Calu3 (cell line): ENCODE data around the gene NRG3. TPM values are rescaled to one million over a fixed set of nuclear protein-coding genes. Genes with fewer than 3 reads are reported as not detected.

Experiments used
- BruUV-seq: library from RNA; stranded (reverse); fragments of 400-500 nt; replicated peaks from 2 replicates; lab custom pipeline; 2021; lab: Mats Ljungman, UMichigan
- CTCF ChIA-PET: fragments of 300-600 bp; sonication (Branson Sonifier 250); formaldehyde crosslinking; loops from one replicate; lab custom pipeline; 2022; ENCODE audit warnings: antibody characterized with exemption; lab: Charles Lee
- DNase-seq: peaks from one replicate; pipeline ENCODE4 v3.0.0; 2022
- H3K27ac Mint-ChIP-seq: one replicate; pipeline ENCODE4 v1.8.0; 2022; ENCODE audit warnings: mixed read lengths; ENCODE audit not compliant: unreplicated experiment
- H3K27me3 Mint-ChIP-seq: one replicate; pipeline ENCODE4 v1.8.0; 2022; ENCODE audit warnings: mixed read lengths; ENCODE audit not compliant: unreplicated experiment
- H3K36me3 Mint-ChIP-seq: one replicate; pipeline ENCODE4 v1.8.0; 2022; ENCODE audit warnings: mild to moderate bottlenecking, moderate library complexity, mixed read lengths; ENCODE audit not compliant: insufficient read depth, unreplicated experiment
- H3K4me1 Mint-ChIP-seq: one replicate; pipeline ENCODE4 v1.8.0; 2022; ENCODE audit warnings: mild to moderate bottlenecking, low read depth, mixed read lengths; ENCODE audit not compliant: unreplicated experiment
- H3K4me3 Mint-ChIP-seq: one replicate; pipeline ENCODE4 v1.8.0; 2022; ENCODE audit warnings: mild to moderate bottlenecking, low read depth, moderate library complexity, mixed read lengths; ENCODE audit not compliant: unreplicated experiment
- H3K9me3 Mint-ChIP-seq: one replicate; pipeline ENCODE4 v1.8.0; 2022; ENCODE audit warnings: low read depth, mixed read lengths; ENCODE audit not compliant: unreplicated experiment
- intact Hi-C: fragments of 100-400 bp; cut with micrococcal nuclease; formaldehyde crosslinking; loops from one replicate; pipeline ENCODE4 v1.10.0; 2022; ENCODE audit not compliant: unreplicated experiment
- total RNA-seq: library from RNA; stranded (reverse); gene quantifications from 2 replicates; pipeline ENCODE4 v1.2.3, GENCODE V29; 2022
- TF ChIP-seq, protein P1 (sequence below): fragments of 200-600 bp; IDR thresholded peaks from one replicate; pipeline ENCODE4 v1.8.0; 2022; ENCODE audit warnings: antibody characterized with exemption; ENCODE audit not compliant: unreplicated experiment

Gene NRG3
- total RNA-seq, 1 experiment from 2014 or later = 46.3 TPM

DNA sequence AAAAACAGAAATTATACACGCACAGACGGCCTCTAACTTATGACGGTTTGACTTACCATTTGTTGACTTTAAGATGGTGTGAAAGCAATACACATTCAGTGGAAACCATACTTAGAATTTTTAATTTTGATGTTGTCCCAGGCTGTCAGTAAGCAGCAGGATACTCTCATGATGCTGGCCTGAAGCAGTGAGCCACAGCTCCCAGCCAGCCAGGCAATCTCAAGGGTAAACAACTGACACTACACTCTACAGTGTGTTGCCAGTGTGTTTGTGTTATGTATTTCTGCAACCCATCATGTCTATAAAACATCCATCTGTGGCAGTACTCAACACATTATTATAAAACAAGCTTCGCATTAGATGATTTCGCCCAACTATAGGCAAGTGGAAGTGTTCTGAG lies 747.5 kb downstream of the NRG3 start:
- H3K36me3 Mint-ChIP-seq = no peaks in the 10 kb centered on the region
- H3K27ac Mint-ChIP-seq = no peak overlapping the region
- no peaks in the 10 kb centered on the region for H3K4me1 Mint-ChIP-seq
- no peak overlapping the region for H3K4me3 Mint-ChIP-seq
- no TSS peak for BruUV-seq
- CTCF ChIA-PET = no interaction called here
- no peak for DNase-seq
- no peaks in the 10 kb centered on the region for H3K9me3 Mint-ChIP-seq
- intact Hi-C loops = no loop called here
- H3K27me3 Mint-ChIP-seq = no peaks in the 10 kb centered on the region
- TF ChIP-seq, protein P1, sequence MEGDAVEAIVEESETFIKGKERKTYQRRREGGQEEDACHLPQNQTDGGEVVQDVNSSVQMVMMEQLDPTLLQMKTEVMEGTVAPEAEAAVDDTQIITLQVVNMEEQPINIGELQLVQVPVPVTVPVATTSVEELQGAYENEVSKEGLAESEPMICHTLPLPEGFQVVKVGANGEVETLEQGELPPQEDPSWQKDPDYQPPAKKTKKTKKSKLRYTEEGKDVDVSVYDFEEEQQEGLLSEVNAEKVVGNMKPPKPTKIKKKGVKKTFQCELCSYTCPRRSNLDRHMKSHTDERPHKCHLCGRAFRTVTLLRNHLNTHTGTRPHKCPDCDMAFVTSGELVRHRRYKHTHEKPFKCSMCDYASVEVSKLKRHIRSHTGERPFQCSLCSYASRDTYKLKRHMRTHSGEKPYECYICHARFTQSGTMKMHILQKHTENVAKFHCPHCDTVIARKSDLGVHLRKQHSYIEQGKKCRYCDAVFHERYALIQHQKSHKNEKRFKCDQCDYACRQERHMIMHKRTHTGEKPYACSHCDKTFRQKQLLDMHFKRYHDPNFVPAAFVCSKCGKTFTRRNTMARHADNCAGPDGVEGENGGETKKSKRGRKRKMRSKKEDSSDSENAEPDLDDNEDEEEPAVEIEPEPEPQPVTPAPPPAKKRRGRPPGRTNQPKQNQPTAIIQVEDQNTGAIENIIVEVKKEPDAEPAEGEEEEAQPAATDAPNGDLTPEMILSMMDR = no peak

DNA sequence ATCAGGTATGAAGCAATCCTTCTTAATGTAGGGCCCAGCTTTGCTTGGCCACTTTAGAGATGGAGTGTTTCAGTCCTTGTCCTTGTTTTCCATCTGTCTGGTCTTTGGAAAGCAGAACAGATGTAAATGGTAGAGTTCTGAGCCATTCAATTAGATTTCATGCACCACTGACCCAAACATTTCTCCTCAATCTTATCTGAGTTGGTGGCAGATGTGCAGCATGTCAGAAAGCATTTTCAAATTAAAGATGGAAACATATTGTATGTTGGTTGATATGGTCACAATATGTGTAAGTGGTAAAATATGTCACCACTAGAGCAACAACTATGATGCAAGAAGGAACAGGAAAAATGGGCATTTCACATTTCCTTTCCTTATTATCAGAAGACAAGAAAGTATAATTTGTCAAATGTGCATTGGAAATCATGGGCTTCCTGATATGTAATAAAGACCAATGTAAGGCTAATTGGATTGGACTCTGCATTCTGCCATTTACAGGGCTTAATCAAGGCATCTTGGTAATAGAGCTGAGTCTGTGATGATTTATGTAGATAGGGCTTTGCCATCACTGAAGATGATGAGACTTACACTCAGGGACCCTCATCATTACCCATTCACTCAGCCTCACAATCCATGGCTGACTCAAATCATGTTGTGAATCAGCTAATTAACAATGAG lies 750.7 kb downstream of the NRG3 start:
- Mint-ChIP-seq H3K36me3 (no peaks in the 10 kb centered on the region), H3K4me1 (no peaks in the 10 kb centered on the region), H3K27me3 (no peaks in the 10 kb centered on the region), H3K27ac (no peak overlapping the region), H3K4me3 (no peak overlapping the region), H3K9me3 (no peaks in the 10 kb centered on the region)
- BruUV-seq = no TSS peak
- CTCF ChIA-PET = no interaction called here
- intact Hi-C loops = no loop called here
- DNase-seq = no peak
- TF ChIP-seq, protein P1 = no peak

DNA sequence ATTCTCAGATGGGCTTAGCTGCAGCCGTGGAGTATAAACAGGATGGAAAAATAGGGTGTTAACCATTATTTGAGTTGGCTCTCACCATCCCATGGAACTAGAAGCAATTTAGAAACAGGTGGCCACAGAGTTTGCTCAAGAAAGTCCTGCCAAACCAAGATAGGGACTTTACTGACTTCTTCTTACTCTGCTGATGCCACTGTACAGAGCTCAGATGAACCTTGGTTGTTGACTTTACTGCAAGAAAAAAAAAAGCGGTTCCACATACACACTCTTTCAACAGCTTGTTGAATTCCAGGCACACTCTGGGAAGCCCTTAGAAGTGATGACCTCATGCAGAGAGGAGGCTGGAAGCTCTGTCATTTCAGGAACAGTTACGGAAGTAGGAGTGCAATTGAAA lies 753.4 kb downstream of the NRG3 start:
- DNase-seq = no peak
- BruUV-seq = no TSS peak

DNA sequence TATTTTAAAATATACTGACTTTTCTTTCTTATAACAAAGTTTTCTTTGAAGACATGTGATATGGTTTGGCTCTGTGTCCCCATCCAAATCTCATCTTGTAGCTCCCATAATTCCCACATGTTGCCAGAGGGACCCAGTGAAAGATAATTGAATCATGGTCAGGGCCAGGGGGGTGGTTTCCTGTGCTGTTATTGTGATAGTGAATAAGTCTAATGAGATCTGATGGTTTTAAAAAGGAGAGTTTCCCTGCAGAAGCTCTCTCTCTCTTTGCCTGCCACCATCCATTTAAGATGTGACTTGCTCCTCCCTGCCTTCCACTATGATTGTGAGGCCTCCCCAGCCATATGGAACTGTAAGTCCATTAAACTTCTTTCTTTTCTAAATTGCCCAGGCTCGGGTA lies 768.1 kb downstream of the NRG3 start:
- Mint-ChIP-seq H3K27me3 (no peaks in the 10 kb centered on the region), H3K9me3 (no peaks in the 10 kb centered on the region), H3K27ac (no peak overlapping the region), H3K36me3 (no peaks in the 10 kb centered on the region), H3K4me3 (no peak overlapping the region), H3K4me1 (no peaks in the 10 kb centered on the region)
- DNase-seq = no peak
- CTCF ChIA-PET = interaction anchor here (1.1 kb wide), 1 partner anchor 11 kb away, joined by 3 read pairs; no protein-coding TSS in a partner anchor
- TF ChIP-seq, protein P1 = no peak
- no TSS peak for BruUV-seq
- intact Hi-C loops = no loop called here

More for the DNA sequence above, 753.4 kb downstream of the NRG3 start:
- no peak overlapping the region for H3K27ac Mint-ChIP-seq
- CTCF ChIA-PET = interaction anchor here (0.8 kb wide), 1 partner anchor 39 kb away, joined by 3 read pairs; no protein-coding TSS in a partner anchor
- H3K27me3 Mint-ChIP-seq = no peaks in the 10 kb centered on the region
- no peak overlapping the region for H3K4me3 Mint-ChIP-seq
- intact Hi-C loops = no loop called here
- H3K4me1 Mint-ChIP-seq = no peaks in the 10 kb centered on the region
- no peaks in the 10 kb centered on the region for H3K9me3 Mint-ChIP-seq
- H3K36me3 Mint-ChIP-seq = no peaks in the 10 kb centered on the region
- TF ChIP-seq, protein P1 = no peak
